Stimulated activated CD4-positive, alpha-beta T cell treated with anti-CD3 and anti-CD28 coated beads, Interleukin-1b, Interleukin-23, amount 100 ng/mL, for 24 hours (primary cell): ENCODE data around the gene TNFRSF4.

Experiments used
- DNase-seq, 4 experiments: peaks; one replicate each; pipeline ENCODE4 v3.0.0-alpha.2; 2020; ENCODE audit warnings: low read depth in 4 of 4, low spot score in 1 of 4

TNFRSF4 gene

GRCh38 chr1:1219341-1219740 is 5.4 kb upstream of the TNFRSF4 start:
- DNase-seq, result peak in 1 of 4 experiments; percentile 45

- no peak for DNase-seq
Observed at GRCh38 chr1:1218524-1219200, 4.7 kb upstream of the TNFRSF4 start.

GRCh38 chr1:1217621-1218523 is 3.9 kb upstream of the TNFRSF4 start:
- DNase-seq, result peak in 1 of 4 experiments; percentile 51

GRCh38 chr1:1216770-1217620 is 3.0 kb upstream of the TNFRSF4 start:
- DNase-seq, result peak in 1 of 4 experiments; percentile 29

DNA sequence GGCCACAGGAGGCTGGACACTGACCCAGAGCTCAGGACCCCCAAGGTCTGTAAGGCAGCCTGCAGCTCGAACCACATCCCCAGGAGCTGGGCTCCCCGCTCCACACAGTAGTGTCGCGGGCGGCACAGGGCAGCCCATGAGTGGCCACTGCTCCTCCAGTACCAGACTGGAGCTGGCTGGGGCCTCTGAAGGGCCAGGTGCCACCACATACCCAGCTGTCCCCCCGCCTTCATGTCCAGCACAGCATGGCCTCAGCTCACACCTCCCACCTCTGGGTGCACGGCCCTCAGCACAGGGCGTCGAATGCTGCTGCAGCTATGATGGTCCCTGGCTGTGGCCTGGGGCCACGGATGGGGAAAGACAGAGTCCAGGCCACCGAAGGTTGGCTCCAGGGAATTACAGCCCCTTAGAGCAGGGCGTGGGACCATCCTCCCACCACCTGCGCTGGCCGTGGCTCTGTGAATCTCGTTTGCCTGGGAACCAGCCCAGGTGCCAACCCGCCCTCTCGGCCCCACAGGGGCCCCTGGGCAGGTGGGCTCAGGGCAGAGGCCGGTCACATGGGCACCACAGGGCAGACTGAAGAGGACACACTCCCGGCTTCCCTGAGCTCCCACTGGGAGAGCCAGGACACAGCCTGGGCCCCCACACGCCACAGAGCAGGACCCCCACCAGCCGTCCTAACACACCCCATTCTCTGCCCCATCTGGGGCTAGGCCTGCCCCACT is 2.1 kb upstream of the TNFRSF4 start:
- no peak for DNase-seq

- DNase-seq, result no peak
Observed at GRCh38 chr1:1215080-1215676, 1.2 kb upstream of the TNFRSF4 start.

DNA sequence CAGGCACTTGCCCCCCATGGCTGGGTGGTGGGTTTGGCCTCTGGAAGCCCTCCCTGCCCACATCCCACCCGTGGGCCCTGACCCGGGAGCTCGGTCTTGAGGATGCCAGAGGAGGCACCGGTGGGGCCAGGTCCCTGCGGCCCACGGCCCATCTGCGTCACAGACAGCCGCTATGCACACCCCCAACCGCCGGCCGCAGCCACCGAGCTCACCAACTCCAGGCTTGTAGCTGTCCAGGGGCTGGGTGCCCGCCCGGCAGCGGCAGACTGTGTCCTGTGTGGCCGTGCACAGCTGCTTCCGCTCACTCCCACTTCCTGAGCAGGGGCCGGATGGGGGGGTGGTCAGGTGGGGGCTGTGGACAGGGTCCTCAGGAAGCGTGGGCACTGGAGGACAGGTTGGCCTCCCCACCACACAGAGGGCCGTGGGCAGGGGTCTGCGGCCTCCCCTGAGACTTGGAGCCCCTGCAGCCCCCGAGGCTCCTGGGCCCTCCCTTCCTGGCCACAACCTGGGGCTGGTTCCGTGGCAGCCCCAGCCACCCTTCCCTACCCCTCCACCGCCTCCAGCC is 1.1 kb downstream of the TNFRSF4 start:
- DNase-seq, result peak in 1 of 4 experiments; percentile 42

GRCh38 chr1:1211541-1212441 is 2.2 kb downstream of the TNFRSF4 start:
- no peak for DNase-seq

DNA sequence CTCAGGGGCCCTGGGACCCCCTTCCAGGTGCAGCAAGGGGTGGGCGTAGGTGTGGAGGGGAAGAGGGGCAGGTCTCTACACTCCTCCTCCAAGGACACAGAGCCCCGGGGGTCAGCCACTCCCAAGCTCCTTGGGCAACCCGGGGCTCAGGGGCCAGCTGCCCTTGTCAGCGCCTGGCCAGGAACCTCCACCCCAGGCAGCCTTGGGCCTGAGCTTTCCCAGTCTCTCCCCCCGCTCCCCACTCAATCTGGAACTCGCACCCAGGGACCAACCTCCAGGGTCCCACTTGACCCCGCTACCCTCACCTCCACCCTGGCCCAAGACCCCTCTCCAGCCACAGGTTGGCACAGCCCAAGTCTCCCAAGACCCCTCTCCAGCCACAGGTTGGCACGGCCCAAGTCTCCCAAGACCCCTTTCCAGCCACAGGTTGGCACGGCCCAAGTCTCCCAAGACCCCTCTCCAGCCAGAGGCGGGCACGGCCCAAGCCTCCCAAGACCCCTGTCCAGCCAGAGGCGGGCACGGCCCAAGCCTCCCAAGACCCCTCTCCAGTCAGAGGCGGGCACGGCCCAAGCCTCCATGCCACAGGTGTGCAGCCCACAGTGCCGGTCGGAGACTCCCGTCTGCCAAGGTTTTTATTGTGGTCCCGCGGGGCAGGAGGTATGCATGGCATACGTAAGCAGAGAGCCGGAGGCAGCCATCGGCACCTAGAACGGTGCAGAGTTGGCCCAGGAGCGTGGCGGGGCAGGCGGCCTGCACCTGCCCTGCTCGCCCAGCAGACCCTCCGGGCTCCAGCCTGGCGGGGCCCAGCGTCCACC is 3.0 kb downstream of the TNFRSF4 start:
- DNase-seq, result no peak

DNA sequence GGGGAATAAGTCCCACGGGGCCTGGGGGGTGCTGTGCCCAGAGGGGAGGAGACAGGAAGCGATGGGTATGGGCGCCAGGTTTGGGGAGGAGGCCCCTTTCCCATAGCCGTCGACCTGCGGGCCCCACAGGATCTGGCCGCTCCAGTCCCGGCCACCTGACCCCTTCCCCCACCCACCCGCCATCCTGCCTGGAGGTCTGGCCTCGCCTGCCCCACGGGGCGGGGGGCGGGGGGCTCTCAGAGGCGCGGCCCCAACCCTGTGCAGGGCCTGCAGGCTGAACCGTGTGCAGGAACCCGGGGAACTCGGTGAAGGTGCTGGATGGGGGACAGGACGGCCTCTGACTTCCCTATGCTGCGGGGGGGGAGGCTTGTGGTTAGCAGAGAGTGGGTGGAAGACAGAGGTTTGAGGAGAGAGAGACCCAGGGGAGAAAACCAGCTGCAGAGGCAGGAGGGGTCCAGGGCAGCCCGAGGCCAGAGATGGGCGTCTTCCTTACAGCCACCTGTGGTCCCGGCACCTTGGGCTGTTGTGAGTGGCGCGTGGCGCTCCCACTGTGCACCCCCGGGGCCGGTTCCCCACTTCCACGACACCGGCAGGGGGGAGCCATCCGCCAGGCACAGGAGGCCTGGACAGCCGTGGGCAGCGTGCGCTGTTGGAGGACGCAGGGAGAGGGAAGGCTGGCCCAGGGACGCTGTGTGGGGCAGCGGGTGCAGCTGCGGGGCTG is 5.1 kb downstream of the TNFRSF4 start:
- DNase-seq, result peak in 1 of 4 experiments; percentile 52

GRCh38 chr1:1207571-1207892 is 6.4 kb downstream of the TNFRSF4 start:
- no peak for DNase-seq

DNA sequence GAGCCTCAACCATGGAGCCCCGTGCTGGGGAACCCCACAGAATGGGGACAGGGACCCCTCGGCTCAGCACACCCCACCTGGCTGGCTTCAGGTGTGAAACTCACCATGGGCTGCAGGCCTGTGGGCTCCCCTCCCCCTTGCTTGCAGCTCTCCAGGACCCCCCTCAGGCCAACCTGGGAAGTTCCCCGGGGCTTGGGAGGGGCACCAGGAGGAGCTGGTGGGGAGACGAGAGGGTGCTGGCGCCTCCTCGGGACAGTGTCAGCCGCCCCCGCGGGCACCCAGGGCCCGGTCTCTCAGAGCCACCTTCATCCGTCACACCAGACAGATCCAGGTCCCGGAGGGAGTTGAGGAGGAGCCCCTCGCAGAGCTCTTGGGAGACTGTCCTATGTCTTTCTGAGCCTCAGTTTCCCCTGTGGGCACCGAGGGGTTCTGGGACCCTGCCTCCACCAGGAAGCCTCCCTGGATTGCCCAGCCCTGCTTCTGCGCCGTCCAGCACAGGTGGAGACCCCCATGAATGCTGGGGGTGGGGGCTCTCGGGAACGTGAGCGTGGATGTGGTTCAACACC is 6.9 kb downstream of the TNFRSF4 start:
- DNase-seq, result no peak

DNA sequence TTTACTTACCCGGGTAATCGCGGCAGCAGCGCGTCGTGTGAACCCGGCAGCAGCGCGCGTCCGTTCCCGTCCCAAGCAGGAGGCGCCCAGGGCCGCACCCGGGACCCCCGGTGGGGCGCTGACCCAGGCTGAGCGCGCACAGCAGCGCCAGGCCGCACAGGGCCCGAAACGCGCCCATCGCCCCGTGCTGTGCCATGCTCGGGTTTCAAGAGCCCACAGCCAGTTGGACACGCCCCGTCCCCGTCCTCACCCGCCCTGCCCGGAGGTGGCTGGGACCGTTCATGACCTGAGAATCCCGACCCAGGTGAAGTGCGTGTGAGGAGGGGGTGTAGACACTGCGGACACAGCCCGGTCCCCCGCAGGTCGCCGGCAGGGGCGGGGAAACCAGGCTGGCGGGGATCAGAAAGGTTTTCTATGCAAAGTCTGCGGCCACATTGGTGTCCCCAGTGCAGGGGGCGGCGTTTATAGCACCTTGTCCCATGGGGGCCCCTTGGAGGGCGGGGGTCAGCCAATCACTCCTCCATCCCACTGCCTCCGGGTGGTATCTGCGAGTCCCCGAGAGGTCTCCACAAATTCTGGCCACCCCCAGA is 7.5 kb downstream of the TNFRSF4 start, which contains the start of gene TNFRSF18:
Gene TNFRSF18, minus strand, starts transcription at position 217 of the 590 bp plus-strand sequence. Its CDS starts 21 bp downstream, at position 196.
- DNase-seq, result peak in 1 of 4 experiments; percentile 49

GRCh38 chr1:1205769-1206375 is 8.1 kb downstream of the TNFRSF4 start:
- no peak for DNase-seq

GRCh38 chr1:1204998-1205768 is 8.8 kb downstream of the TNFRSF4 start:
- DNase-seq, result no peak
